Measurements from ENCODE around the gene F2RL1. TPM values are rescaled to one million over a fixed set of nuclear protein-coding genes. Genes with fewer than 3 reads are reported as not detected.

The F2RL1 gene, protein sequence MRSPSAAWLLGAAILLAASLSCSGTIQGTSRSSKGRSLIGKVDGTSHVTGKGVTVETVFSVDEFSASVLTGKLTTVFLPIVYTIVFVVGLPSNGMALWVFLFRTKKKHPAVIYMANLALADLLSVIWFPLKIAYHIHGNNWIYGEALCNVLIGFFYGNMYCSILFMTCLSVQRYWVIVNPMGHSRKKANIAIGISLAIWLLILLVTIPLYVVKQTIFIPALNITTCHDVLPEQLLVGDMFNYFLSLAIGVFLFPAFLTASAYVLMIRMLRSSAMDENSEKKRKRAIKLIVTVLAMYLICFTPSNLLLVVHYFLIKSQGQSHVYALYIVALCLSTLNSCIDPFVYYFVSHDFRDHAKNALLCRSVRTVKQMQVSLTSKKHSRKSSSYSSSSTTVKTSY
- 14.8 and 21.8 TPM in 2 replicates for total RNA-seq

GRCh38 chr5:76818844-76819831 lies at the start of gene F2RL1:
Gene F2RL1, plus strand, starts transcription at chr5:76819030. Its CDS starts 153 bp downstream, at chr5:76819183.

DNA sequence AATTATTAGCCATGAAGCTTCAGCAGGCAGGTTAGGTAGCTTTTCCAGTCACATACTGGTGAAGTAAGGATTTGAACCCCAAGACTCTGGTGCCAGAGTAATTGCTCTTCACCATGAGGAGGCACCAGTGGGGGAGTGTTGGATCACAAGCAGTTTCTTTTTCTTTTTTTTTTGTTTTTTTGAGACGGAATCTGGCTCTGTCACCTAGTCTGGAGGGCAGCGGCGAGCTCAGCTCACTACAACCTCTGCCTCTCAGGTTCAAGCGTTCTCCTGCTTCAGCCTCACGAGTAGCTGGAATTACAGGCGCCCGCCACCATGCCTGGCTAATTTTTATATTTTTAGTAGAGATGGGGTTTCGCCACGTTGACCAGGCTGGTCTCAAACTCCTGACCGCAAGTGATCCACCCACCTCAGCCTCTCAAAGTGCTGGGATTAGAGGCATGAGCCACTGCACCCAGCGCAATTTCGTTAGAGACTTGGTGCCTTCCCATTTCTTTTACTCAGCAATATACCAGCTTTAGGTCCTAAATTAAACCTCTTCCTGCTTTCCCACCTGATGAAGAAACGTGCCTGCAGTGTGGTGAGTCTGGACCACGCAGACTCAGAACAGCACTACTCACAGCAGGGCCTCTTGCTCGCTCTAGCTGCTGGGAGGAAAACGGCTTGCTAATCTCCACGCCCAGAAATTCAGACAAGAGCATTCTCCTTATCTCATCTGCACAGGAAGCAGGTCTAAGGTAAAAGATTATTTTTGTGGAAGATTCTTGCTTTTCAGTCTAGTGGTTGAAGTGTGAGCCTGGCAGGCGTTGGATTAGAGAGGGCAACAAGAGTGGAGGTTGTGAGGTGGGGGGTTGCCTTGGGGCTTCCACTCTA lies 30.8 kb downstream of the F2RL1 start, which contains the start of gene S100Z:
S100Z (plus strand) TSS at position 596 of the 873 bp plus-strand sequence. CDS start 25,346 bp downstream, outside the sequence.

Other genes starting within 250 kb of the F2RL1 start
- under 0.01 and 0.11 TPM in 2 replicates for gene F2RL2, start 195.6 kb upstream of the F2RL1 start, total RNA-seq
- gene F2R, start 102.9 kb upstream of the F2RL1 start, total RNA-seq: 75.3 and 82.8 TPM in 2 replicates
- not detected in 2 replicates for gene S100Z, start 31.0 kb downstream of the F2RL1 start, total RNA-seq
- not detected in 2 replicates for gene CRHBP, start 134.0 kb downstream of the F2RL1 start, total RNA-seq
- gene AGGF1, start 211.4 kb downstream of the F2RL1 start, total RNA-seq: 19.5 and 24.3 TPM in 2 replicates

All from dermis lymphatic vessel endothelial cell (primary cell).